WTC11 (cell line): ENCODE results near the gene DNASE1L2. TPM values are rescaled to one million over a fixed set of nuclear protein-coding genes. Genes with fewer than 3 reads are reported as not detected.

Experiments used
- ATAC-seq: fragments of 200-7000 bp; cut with Tn5 transposase; 2 replicates; pipeline ENCODE4 v1.10.0; 2021; ENCODE audit warnings: mild to moderate bottlenecking, moderate library complexity
- CTCF ChIA-PET: fragments of 300-600 bp; sonication (Branson Sonifier 250); formaldehyde crosslinking; loops from one replicate; lab custom pipeline; 2021; ENCODE audit warnings: antibody characterized with exemption; lab: Charles Lee
- POLR2A ChIA-PET: fragments of 350-600 bp; sonication (Branson Sonifier 250); formaldehyde crosslinking; loops from one replicate; lab custom pipeline; 2021; ENCODE audit warnings: antibody characterized with exemption; lab: Charles Lee
- DNase-seq: peaks from one replicate; pipeline ENCODE4 v3.0.0; 2021; ENCODE audit warnings: low spot score
- H3K27ac Mint-ChIP-seq: 2 replicates; pipeline ENCODE4 v1.8.0; 2021; ENCODE audit warnings: mixed read lengths
- H3K27me3 Mint-ChIP-seq: 2 replicates; pipeline ENCODE4 v1.8.0; 2021; ENCODE audit warnings: low read depth, mild to moderate bottlenecking, moderate library complexity, mixed read lengths
- H3K36me3 Mint-ChIP-seq: 2 replicates; pipeline ENCODE4 v1.8.0; 2021; ENCODE audit warnings: mixed read lengths
- H3K4me1 Mint-ChIP-seq: 2 replicates; pipeline ENCODE4 v1.8.0; 2022; ENCODE audit warnings: mixed read lengths
- H3K4me3 Mint-ChIP-seq: 2 replicates; pipeline ENCODE4 v1.8.0; 2021; ENCODE audit warnings: mild to moderate bottlenecking, moderate library complexity, mixed read lengths
- H3K9me3 Mint-ChIP-seq: 2 replicates; pipeline ENCODE4 v1.8.0; 2021; ENCODE audit warnings: mixed read lengths
- CDX4 ChIP-seq: fragments of 250-450 bp; sonication (Bioruptor Pico); IDR thresholded peaks from 2 replicates; pipeline ENCODE4 v1.9.0; 2021; ENCODE audit warnings: moderate library complexity, mild to moderate bottlenecking, inconsistent platforms, borderline replicate concordance
- CREM ChIP-seq: sonication (generic); formaldehyde crosslinking; IDR thresholded peaks from 2 replicates; pipeline ENCODE4 v1.8.1; 2022; ENCODE audit warnings: mild to moderate bottlenecking, missing genetic modification reagents, moderate library complexity
- E2F5 ChIP-seq: sonication (generic); formaldehyde crosslinking; IDR thresholded peaks from 2 replicates; pipeline ENCODE4 v1.8.1; 2022; ENCODE audit warnings: mild to moderate bottlenecking, moderate library complexity, missing genetic modification reagents
- EMX1 ChIP-seq: fragments of 250-450 bp; sonication (Bioruptor Pico); IDR thresholded peaks from 2 replicates; pipeline ENCODE4 v1.8.0; 2021; ENCODE audit warnings: mild to moderate bottlenecking
- FOXJ3 ChIP-seq: sonication (generic); formaldehyde crosslinking; IDR thresholded peaks from 2 replicates; pipeline ENCODE4 v1.9.0; 2021; ENCODE audit warnings: missing genetic modification reagents, mild to moderate bottlenecking, borderline replicate concordance
- FOXP4 ChIP-seq: sonication (generic); formaldehyde crosslinking; IDR thresholded peaks from 2 replicates; pipeline ENCODE4 v1.8.0; 2022; ENCODE audit warnings: mild to moderate bottlenecking, missing genetic modification reagents
- HMGA2 ChIP-seq: fragments of 250-450 bp; sonication (Bioruptor Pico); IDR thresholded peaks from 2 replicates; pipeline ENCODE4 v1.4.0; 2021; ENCODE audit warnings: mild to moderate bottlenecking, moderate library complexity
- IRF1 ChIP-seq: sonication (generic); formaldehyde crosslinking; IDR thresholded peaks from 2 replicates; pipeline ENCODE4 v1.8.0; 2023; ENCODE audit warnings: missing genetic modification reagents
- KAT7 ChIP-seq: sonication (generic); formaldehyde crosslinking; IDR thresholded peaks from 2 replicates; pipeline ENCODE4 v1.8.1; 2023; ENCODE audit warnings: missing genetic modification reagents, mild to moderate bottlenecking, borderline replicate concordance
- NFATC4 ChIP-seq: fragments of 250-450 bp; sonication (Bioruptor Pico); IDR thresholded peaks from 2 replicates; pipeline ENCODE4 v1.9.0; 2021; ENCODE audit warnings: mild to moderate bottlenecking
- NFE2L1 ChIP-seq: sonication (generic); formaldehyde crosslinking; IDR thresholded peaks from 2 replicates; pipeline ENCODE4 v1.8.1; 2023; ENCODE audit warnings: missing genetic modification reagents
- NR2C2 ChIP-seq: sonication (generic); formaldehyde crosslinking; IDR thresholded peaks from 2 replicates; pipeline ENCODE4 v1.8.0; 2022; ENCODE audit warnings: mild to moderate bottlenecking, missing genetic modification reagents
- STAT6 ChIP-seq: sonication (generic); formaldehyde crosslinking; conservative IDR thresholded peaks from 2 replicates; pipeline ENCODE4 v1.8.1; 2023; ENCODE audit warnings: mild to moderate bottlenecking, low read depth, missing genetic modification reagents, moderate library complexity
- TCF7 ChIP-seq: sonication (generic); formaldehyde crosslinking; IDR thresholded peaks from 2 replicates; pipeline ENCODE4 v1.8.0; 2022; ENCODE audit warnings: mild to moderate bottlenecking, low read depth, missing genetic modification reagents, moderate library complexity
- ZBTB43 ChIP-seq: sonication (generic); formaldehyde crosslinking; IDR thresholded peaks from 2 replicates; pipeline ENCODE4 v1.8.1; 2023; ENCODE audit warnings: mild to moderate bottlenecking, missing genetic modification reagents
- ZNF396 ChIP-seq: fragments of 250-450 bp; sonication (Bioruptor Pico); IDR thresholded peaks from 2 replicates; pipeline ENCODE4 v1.8.0; 2021; ENCODE audit warnings: mild to moderate bottlenecking, moderate library complexity, borderline replicate concordance
- total RNA-seq: library from RNA; stranded (reverse); gene quantifications from 3 replicates; pipeline ENCODE4 v1.2.3, GENCODE V29; 2021

The DNASE1L2 gene
- total RNA-seq, 1 experiment from 2014 or later: 0.66 TPM

- TF ChIP-seq STAT6 (CRISPR knock-in tag): no peak
- TF ChIP-seq IRF1 (CRISPR knock-in tag): no peak
- TF ChIP-seq, all 79 proteins: peak for 0
Observed at GRCh38 chr16:2189252-2189893, 46.9 kb upstream of the DNASE1L2 start (continued).

GRCh38 chr16:2190002-2190658 is 46.1 kb upstream of the DNASE1L2 start:
- H3K27me3 Mint-ChIP-seq: no peaks in the 10 kb centered on the region; the same call in 1 of the 2 replicates
- no peaks in the 10 kb centered on the region for H3K36me3 Mint-ChIP-seq
- ATAC-seq (no peak), DNase-seq (no peak)
- no peak overlapping the region for H3K4me3 Mint-ChIP-seq
- H3K4me1 Mint-ChIP-seq: peaks cover 4% of the 10 kb centered on the region; the same call in 1 of the 2 replicates
- ChIA-PET CTCF (no interaction called here), POLR2A (no interaction called here)
- TF ChIP-seq ZNF396 (CRISPR knock-in tag) (no peak), NFATC4 (CRISPR knock-in tag) (no peak), FOXP4 (CRISPR knock-in tag) (no peak), E2F5 (CRISPR knock-in tag) (no peak), FOXJ3 (CRISPR knock-in tag) (no peak), NR2C2 (CRISPR knock-in tag) (no peak), CDX4 (CRISPR knock-in tag) (no peak)
- no peaks in the 10 kb centered on the region for H3K9me3 Mint-ChIP-seq
- no peak overlapping the region for H3K27ac Mint-ChIP-seq

GRCh38 chr16:2190659-2191445 is 45.4 kb upstream of the DNASE1L2 start:
- no peak overlapping the region for H3K27ac Mint-ChIP-seq
- ATAC-seq (no peak), DNase-seq (no peak)
- H3K27me3 Mint-ChIP-seq: no peaks in the 10 kb centered on the region; the same call in 1 of the 2 replicates
- H3K4me1 Mint-ChIP-seq: peaks cover 4% of the 10 kb centered on the region; the same call in 1 of the 2 replicates
- no peaks in the 10 kb centered on the region for H3K36me3 Mint-ChIP-seq
- POLR2A ChIA-PET: no interaction called here
- CTCF ChIA-PET: no interaction called here
- no peaks in the 10 kb centered on the region for H3K9me3 Mint-ChIP-seq
- H3K4me3 Mint-ChIP-seq: no peak overlapping the region
- TF ChIP-seq ZNF396 (CRISPR knock-in tag): no peak
- no peak for TF ChIP-seq TCF7 (CRISPR knock-in tag)
- no peak for TF ChIP-seq EMX1
- no peak for TF ChIP-seq STAT6 (CRISPR knock-in tag)
- TF ChIP-seq ZBTB43 (CRISPR knock-in tag): no peak
- TF ChIP-seq HMGA2 (CRISPR knock-in tag): no peak
- TF ChIP-seq CREM (CRISPR knock-in tag): no peak
- TF ChIP-seq KAT7 (CRISPR knock-in tag): no peak
- TF ChIP-seq NFE2L1 (CRISPR knock-in tag): no peak
